ENCODE data around the gene ALPI. TPM values are rescaled to one million over a fixed set of nuclear protein-coding genes. Genes with fewer than 3 reads are reported as not detected.

ALPI gene
- total and polyA plus RNA-seq, 9 of the 15 experiments (the other 6 are each of a cell fraction or from before 2014, with no cell fraction given), result not detected

DNA sequence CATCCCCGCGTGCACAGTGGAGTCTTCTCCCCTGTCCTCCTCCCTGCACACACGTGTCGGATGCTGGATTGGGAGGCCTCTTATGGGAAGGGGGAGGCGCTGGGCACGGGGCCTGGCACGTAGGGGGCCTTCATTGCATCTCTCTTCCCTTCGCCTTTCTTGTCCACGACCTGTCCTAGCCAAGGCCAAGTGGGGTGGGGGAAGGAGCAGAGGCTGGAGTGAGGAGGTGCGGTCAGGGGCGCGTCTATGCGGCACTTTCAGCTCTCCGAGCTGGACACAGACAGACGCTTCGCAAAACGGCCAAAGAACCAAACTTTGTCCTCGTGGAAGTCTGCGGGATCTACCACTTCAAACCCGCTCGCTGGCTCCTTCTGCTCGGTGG, 35.9 kb upstream of the ALPI start (continued):
- no peak for TF ChIP-seq TGIF2 (CRISPR knock-in tag; IDR thresholded peaks at IDR 0.05)
- TF ChIP-seq ZNF354B (CRISPR knock-in tag; IDR thresholded peaks at IDR 0.05), result no peak
- no peak for TF ChIP-seq DNMT1 (IDR thresholded peaks at IDR 0.05)
- TF ChIP-seq CEBPG (CRISPR knock-in tag; IDR thresholded peaks at IDR 0.05), result no peak
- no peak for TF ChIP-seq CEBPG (tag; conservative IDR thresholded peaks at IDR 0.05 in 1 of 2, IDR thresholded peaks at IDR 0.05 in 1 of 2)
- no peak for TF ChIP-seq TARDBP (IDR thresholded peaks at IDR 0.05)

DNA sequence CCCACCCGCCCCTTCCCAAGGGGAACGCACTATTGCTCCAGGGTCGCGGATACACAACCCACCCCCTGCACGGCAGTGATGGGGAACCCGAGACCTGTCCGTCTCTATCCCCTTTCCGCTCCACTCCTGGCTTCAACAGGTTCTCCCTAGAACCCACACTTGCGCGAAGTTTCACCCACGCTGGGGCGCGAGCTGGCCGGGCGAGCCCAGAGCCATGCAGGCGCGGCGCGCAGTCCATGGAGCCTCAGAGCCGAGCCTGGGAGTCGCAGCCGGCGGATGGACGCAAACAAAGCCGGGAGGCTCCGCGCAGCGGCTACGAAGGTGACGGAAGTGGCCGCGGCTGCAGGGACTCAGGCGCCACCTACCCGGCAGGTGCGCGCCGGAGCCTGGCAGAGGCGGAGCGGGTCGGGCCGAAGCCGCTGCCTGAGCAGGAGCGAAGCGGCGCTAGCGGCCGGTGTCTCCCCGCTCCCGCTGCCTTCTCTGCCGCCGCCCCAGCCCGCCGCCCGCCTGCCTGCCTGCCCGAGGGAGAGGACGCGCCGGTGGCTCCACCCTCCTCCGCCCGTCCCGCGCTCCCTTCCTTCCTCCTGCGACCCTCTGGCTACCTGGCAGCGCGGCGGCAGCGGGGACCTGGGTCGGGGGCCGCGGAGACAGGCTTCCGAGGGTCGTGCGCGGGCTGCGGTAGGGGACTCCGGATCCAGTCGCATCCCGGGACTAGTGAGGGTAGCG, 35.3 kb upstream of the ALPI start:
- no peaks in the 10 kb centered on the region for H3K36me3 ChIP-seq (ENCODE audit: control insufficient read depth, insufficient read depth, low read length)
- peaks cover 0 to 9% of the 10 kb centered on the region in 2 experiments; a peak in 2 of 5 replicates for H3K4me1 ChIP-seq (replicated peaks in 1 of 2; ENCODE audit: control insufficient read depth in 2 of 2, insufficient read depth in 2 of 2, low read length in 2 of 2)
- no peaks in the 10 kb centered on the region for H3K9me1 ChIP-seq (ENCODE audit: control insufficient read depth, insufficient read depth, low read length)
- H3K27ac ChIP-seq (ENCODE audit: extremely low read depth, low read depth, low read length), result no peak overlapping the region
- BruUV-seq (replicated peaks), result no TSS peak
- 41% methylated on average over 14 of the region's 79 CpGs for WGBS (ENCODE audit: insufficient coverage, low coverage, missing lambda C conversion rate)
- H3K27me3 ChIP-seq (ENCODE audit: control insufficient read depth in 2 of 2, insufficient read depth in 2 of 2, low read length in 2 of 2), result peaks cover 0 to 26% of the 10 kb centered on the region in 2 experiments; a peak in 3 of 5 replicates
- no peak for FAIRE-seq
- no peak overlapping the region for H2AFZ ChIP-seq (ENCODE audit: low read depth, low read length)
- ChIA-PET POLR2A (no interaction called here), CTCF (ENCODE audit: low intra/inter-chr PET ratio) (no interaction called here)
- no peaks in the 10 kb centered on the region for H3K79me2 ChIP-seq (ENCODE audit: control insufficient read depth, insufficient read depth, low read length)
- no peak overlapping the region for H3K4me2 ChIP-seq (ENCODE audit: insufficient read depth, low read length)
- H4K20me1 ChIP-seq (replicated peaks; ENCODE audit: control insufficient read depth, insufficient read depth, low read length), result no peaks in the 10 kb centered on the region
- in situ Hi-C loops (cut with MboI) (no loop called here), intact Hi-C loops (cut with micrococcal nuclease) (no loop called here)
- TF ChIP-seq NCOA6 (IDR thresholded peaks at IDR 0.05), result no peak
- no peak for TF ChIP-seq CEBPB (tag; IDR thresholded peaks at IDR 0.05)
- TF ChIP-seq, protein P1, sequence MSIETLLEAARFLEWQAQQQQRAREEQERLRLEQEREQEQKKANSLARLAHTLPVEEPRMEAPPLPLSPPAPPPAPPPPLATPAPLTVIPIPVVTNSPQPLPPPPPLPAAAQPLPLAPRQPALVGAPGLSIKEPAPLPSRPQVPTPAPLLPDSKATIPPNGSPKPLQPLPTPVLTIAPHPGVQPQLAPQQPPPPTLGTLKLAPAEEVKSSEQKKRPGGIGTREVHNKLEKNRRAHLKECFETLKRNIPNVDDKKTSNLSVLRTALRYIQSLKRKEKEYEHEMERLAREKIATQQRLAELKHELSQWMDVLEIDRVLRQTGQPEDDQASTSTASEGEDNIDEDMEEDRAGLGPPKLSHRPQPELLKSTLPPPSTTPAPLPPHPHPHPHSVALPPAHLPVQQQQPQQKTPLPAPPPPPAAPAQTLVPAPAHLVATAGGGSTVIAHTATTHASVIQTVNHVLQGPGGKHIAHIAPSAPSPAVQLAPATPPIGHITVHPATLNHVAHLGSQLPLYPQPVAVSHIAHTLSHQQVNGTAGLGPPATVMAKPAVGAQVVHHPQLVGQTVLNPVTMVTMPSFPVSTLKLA (conservative IDR thresholded peaks at IDR 0.05), result no peak
- TF ChIP-seq KDM2B (CRISPR knock-in tag; IDR thresholded peaks at IDR 0.05), result no peak
- TF ChIP-seq ZNF224 (CRISPR knock-in tag; IDR thresholded peaks at IDR 0.05), result no peak
- TF ChIP-seq MYBL2 (IDR thresholded peaks at IDR 0.05; ENCODE audit: low read depth), result no peak
- no peak for TF ChIP-seq MYBL2 (CRISPR knock-in tag; IDR thresholded peaks at IDR 0.05; ENCODE audit: borderline replicate concordance)
- no peak for TF ChIP-seq NUFIP1 (IDR thresholded peaks at IDR 0.05; ENCODE audit: partially characterized antibody)
- TF ChIP-seq ZNF146 (CRISPR knock-in tag; IDR thresholded peaks at IDR 0.05; ENCODE audit: unreplicated experiment), result no peak
- no peak overlapping the region for H3K4me3 ChIP-seq
- no peak overlapping the region for H3K9ac ChIP-seq (ENCODE audit: insufficient read depth in 1 of 2, low read depth in 2 of 2, low read length in 2 of 2)
- DNase-seq (ENCODE audit: extremely low read depth in 1 of 4, low spot score in 3 of 4), result no peak
- no peaks in the 10 kb centered on the region for H3K9me3 ChIP-seq (replicated peaks; ENCODE audit: control insufficient read depth, insufficient read depth, low read depth, low read length)
- no peak for ATAC-seq

Data from K562 (cell line).